Camera-type eye (tissue), 1 donor: ENCODE measurements around the gene OR5T3. TPM values are rescaled to one million over a fixed set of nuclear protein-coding genes. Genes with fewer than 3 reads are reported as not detected.

Experiments
- total RNA-seq: library from RNA; depleted of rRNA; stranded (reverse); fragments of >200 nt; gene quantifications from one replicate; pipeline ENCODE4 v1.2.3, GENCODE V29; 2014

Gene OR5T3
- not detected for total RNA-seq

GRCh38 chr11:56251954-56252353 lies at the start of gene OR5T3:
Gene OR5T3 (plus strand): TSS chr11:56252254. CDS start chr11:56252254, 0 bp downstream.

GRCh38 chr11:56234155-56234554 lies 17.9 kb upstream of the OR5T3 start, which contains the start of gene OR5T2:
Gene OR5T2 (minus strand): TSS chr11:56234255. CDS start chr11:56233062, 1,193 bp downstream.

GRCh38 chr11:56273854-56274253 lies 21.8 kb downstream of the OR5T3 start, which contains the start of gene OR5T1:
Gene OR5T1 (plus strand): TSS chr11:56274154. CDS start chr11:56275639, 1,485 bp downstream.

GRCh38 chr11:56292154-56292553 lies 40.1 kb downstream of the OR5T3 start, which contains the start of gene OR8H1:
Gene OR8H1 (minus strand): TSS chr11:56292254. CDS start chr11:56291062, 1,192 bp downstream.

Other genes starting within 250 kb of the OR5T3 start
- not detected for gene OR5AS1, start 224.6 kb upstream of the OR5T3 start, total RNA-seq
- gene OR8I2, start 158.9 kb upstream of the OR5T3 start, total RNA-seq: not detected
- gene OR8H2, start 148.6 kb upstream of the OR5T3 start, total RNA-seq: not detected
- not detected for gene OR8H3, start 129.9 kb upstream of the OR5T3 start, total RNA-seq
- not detected for gene OR8J3, start 112.1 kb upstream of the OR5T3 start, total RNA-seq
- not detected for gene OR8K5, start 91.9 kb upstream of the OR5T3 start, total RNA-seq
- gene OR5J2, start 75.6 kb upstream of the OR5T3 start, total RNA-seq: not detected
- gene OR5T2, start 18.0 kb upstream of the OR5T3 start, total RNA-seq: not detected
- not detected for gene OR5T1, start 21.9 kb downstream of the OR5T3 start, total RNA-seq
- gene OR8H1, start 40.0 kb downstream of the OR5T3 start, total RNA-seq: not detected
- gene OR8K3, start 62.9 kb downstream of the OR5T3 start, total RNA-seq: not detected
- not detected for gene OR8K1, start 93.8 kb downstream of the OR5T3 start, total RNA-seq
- not detected for gene OR8J1, start 102.0 kb downstream of the OR5T3 start, total RNA-seq
- gene OR8U1, start 123.4 kb downstream of the OR5T3 start, total RNA-seq: not detected
- gene OR5AL1, start 160.4 kb downstream of the OR5T3 start, total RNA-seq: not detected
- not detected for gene OR5M3, start 221.1 kb downstream of the OR5T3 start, total RNA-seq
- gene OR5M8, start 239.1 kb downstream of the OR5T3 start, total RNA-seq: not detected